ENCODE results near the gene TFB1M. TPM values are rescaled to one million over a fixed set of nuclear protein-coding genes. Genes with fewer than 3 reads are reported as not detected.

Gene TFB1M
- total RNA-seq, 1 donor: 20.0 TPM

DNA sequence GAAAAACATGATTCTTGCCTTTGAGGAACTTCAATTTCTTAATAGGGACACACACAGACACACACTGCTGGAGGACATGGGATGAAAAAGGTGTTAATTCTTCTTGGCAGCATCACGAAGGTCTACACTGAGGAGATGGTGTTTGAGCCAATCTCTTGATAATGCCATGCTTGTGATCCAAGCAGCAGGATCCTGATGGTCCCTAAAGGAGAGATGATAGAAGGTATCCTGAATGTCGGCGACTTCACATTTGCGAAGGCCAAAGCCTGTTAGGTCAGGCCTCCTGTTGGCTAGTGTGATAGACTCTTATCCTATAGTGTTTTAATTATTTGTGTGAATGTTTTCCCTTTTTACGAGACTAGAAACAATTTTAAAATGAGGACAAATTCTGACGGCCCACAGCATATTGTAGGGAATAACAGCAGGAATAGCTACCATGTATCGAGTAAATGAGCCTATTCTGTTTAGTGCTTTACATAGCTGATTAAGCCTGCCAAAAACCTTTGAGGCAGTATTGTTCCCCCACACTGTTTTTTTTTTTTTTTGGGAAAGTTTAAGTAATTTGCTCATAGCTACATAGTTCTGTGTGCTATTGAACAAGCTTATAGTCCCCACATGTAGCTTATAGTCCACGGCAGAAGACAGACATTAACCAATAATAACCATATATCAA, 15.3 kb upstream of the TFB1M start:
- H3K4me3 ChIP-seq (ENCODE audit: low read depth, low read length): no peak overlapping the region
- TF ChIP-seq, protein P1, sequence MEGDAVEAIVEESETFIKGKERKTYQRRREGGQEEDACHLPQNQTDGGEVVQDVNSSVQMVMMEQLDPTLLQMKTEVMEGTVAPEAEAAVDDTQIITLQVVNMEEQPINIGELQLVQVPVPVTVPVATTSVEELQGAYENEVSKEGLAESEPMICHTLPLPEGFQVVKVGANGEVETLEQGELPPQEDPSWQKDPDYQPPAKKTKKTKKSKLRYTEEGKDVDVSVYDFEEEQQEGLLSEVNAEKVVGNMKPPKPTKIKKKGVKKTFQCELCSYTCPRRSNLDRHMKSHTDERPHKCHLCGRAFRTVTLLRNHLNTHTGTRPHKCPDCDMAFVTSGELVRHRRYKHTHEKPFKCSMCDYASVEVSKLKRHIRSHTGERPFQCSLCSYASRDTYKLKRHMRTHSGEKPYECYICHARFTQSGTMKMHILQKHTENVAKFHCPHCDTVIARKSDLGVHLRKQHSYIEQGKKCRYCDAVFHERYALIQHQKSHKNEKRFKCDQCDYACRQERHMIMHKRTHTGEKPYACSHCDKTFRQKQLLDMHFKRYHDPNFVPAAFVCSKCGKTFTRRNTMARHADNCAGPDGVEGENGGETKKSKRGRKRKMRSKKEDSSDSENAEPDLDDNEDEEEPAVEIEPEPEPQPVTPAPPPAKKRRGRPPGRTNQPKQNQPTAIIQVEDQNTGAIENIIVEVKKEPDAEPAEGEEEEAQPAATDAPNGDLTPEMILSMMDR (IDR thresholded peaks at IDR 0.05; ENCODE audit: insufficient read depth, low read length): no peak

DNA sequence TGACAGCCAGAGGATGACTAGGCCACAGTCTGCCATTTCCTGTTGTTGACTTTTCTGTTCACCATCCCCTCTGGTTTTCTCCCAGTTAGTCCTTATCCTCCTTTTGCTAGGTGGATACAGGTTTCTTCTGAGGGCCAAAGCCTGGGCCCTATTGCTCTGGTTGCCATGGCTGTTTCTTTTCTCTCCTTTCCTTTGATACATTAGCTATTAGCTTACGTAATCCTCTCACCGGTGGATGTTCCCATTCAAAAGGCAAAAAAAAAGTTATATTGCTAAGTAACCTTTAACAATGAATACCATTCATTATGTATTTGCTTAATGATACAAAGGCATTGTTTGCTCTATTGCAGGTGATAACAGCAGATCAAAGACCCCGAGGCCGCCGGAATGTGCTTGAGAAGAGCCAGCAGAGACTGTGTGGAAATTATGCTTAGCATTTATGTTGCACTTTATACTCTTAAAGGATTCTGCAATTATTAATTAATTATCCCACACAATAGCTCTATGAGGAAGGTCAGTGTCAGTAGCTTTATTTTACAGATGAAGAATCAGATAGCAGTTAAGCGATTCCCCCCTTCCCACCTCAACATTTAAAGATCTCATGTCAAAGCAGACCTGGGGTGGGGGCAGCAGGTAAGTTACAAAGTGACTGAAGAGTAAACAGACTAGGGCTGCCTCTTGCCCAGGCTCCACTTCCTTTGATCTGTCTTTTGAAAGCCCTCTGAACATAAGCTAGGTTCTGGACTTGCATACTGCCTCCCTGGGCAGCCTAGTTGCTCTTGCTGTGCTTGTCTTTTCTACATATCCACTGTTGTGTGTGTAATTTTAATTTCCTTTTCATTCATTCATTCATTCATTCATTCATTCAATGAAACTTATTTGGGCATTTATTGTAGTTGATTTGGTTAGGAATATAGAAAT, 14.5 kb upstream of the TFB1M start:
- TF ChIP-seq, protein P1 (IDR thresholded peaks at IDR 0.05; ENCODE audit: insufficient read depth, low read length): no peak
- DNase-seq (ENCODE audit: low read depth): no peak
- H3K4me3 ChIP-seq (ENCODE audit: low read depth, low read length): no peak overlapping the region

More for the DNA sequence above, 15.3 kb upstream of the TFB1M start:
- DNase-seq (ENCODE audit: low read depth): no peak

DNA sequence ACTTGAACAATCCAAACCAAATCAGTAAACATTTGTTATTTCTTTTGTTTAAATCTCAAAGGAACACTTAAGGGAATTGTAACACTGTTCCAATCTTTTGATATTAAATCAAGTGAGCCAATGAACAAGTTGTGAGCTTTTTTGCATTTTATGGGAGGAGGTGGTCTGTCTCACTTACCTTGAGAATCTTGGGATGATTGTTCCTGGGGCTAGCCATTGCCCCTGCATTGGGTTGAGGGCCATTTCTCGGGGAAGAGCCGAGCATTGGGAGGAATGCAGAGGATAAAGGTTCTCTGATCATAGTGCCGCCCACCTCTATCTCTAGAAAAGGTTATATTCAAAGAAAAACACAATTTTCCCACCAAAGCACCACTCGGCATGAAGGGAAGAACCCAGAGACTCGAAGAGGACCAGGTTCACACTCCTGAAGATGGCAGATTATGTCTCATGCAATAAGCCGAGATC, 13.8 kb upstream of the TFB1M start:
- no peak overlapping the region for H3K4me3 ChIP-seq (ENCODE audit: low read depth, low read length)
- TF ChIP-seq, protein P1 (IDR thresholded peaks at IDR 0.05; ENCODE audit: insufficient read depth, low read length): no peak
- DNase-seq (ENCODE audit: low read depth): no peak

DNA sequence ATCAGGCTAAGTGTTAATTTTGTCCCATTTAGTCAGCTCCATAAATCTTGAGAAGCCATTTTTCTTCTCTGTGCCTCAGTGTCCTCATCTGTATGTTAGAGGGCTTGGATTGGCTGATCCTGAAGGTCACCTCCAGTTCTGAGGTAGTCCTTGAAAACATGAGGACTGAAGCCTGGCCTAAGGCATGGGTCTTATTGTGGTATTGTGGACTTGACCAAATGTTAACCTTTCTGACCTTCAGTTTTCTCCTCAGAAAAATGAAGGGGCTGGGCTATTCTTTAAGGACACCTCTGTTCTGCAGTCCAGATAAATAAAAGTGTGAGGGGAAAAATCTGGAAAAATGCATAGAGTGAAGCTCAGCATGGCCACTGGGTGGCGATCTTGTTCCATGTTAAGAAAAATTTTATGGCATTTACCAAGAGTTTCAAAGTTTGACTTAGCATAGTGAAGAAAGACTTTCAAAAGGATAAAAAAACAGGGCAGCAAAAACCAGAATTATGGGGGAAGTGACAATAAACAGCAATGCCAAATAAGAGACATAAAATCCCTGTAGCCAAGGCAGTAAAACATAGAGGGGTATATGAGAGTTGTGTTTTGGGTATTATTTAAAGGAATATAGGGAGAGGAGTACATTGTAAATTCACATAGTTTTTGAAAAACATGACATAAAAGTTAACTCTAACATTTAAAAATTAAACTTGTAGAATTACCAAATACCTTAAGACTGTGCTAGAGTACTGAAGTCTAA, 13.2 kb upstream of the TFB1M start:
- TF ChIP-seq, protein P1 (IDR thresholded peaks at IDR 0.05; ENCODE audit: insufficient read depth, low read length): peak; percentile 62
- DNase-seq (ENCODE audit: low read depth): peak; percentile 88
- H3K4me3 ChIP-seq (ENCODE audit: low read depth, low read length): no peak overlapping the region

DNA sequence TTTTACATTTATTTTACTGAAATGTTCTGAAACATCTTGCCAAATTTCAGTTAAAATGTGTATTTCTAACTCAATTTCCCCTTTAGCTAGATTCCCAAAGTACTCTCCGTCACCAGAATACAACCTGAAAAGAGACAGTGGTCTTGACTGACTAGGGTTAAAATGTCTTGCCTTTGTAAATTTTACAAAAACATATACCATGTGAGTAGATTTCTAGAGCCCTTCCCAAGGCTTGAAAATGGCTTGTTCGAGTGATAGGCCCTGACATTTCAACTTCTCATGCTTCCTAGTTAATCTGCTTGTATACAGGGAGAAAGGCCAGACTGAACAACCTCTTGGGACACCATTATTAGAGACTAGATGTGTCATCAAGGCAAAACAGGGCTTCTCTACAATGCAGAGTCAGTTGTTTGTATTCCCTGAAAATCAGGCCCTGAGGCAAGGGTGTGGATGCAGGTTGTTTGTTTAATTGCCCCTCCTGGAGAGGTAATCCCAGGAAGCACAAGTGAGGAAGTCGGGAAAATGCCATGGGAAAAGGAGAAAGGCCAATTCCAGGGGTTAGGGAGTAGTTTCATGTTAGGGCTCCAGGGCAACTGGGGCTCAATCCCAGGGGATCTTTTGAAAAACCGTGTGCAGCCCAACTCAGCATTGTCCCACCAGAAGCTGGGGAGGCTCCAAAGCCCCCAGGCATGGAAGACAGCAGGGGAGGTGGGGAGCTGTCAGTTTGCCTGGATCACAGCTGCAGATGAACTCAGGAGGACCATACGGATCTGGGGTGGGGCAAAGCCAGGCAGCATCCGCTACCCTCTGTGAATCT, 11.6 kb upstream of the TFB1M start:
- no peak for DNase-seq (ENCODE audit: low read depth)
- H3K4me3 ChIP-seq (ENCODE audit: low read depth, low read length): no peak overlapping the region
- TF ChIP-seq, protein P1 (IDR thresholded peaks at IDR 0.05; ENCODE audit: insufficient read depth, low read length): no peak

DNA sequence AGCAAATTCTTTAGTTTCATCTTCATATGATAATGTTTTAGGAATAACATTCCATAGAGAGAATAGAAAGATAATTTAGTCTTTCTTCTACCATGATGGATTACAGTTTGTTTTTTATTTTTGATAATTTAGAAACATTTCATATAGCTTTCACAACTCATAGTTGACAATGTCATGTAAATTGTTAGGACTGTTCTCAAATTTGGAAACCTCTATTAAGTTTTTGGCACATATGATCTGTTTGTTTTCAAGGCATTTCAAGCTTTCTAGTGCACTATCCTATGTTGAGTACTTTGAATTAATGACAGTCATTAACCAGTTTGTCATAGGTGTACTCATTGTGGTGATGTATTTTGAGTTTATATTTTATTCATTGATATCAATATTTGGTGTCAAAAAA, 10.7 kb upstream of the TFB1M start:
- H3K4me3 ChIP-seq (ENCODE audit: low read depth, low read length): no peak overlapping the region
- TF ChIP-seq, protein P1 (IDR thresholded peaks at IDR 0.05; ENCODE audit: insufficient read depth, low read length): no peak
- no peak for DNase-seq (ENCODE audit: low read depth)
